Ovary (tissue), 9 donors: ENCODE results near the gene DNMT3A. TPM values are rescaled to one million over a fixed set of nuclear protein-coding genes. Genes with fewer than 3 reads are reported as not detected.

Source experiments
- DNase-seq, 5 donors: peaks; one replicate each; pipeline ENCODE4 v3.0.0-alpha.2; 2019 to 2020
- H3K27ac ChIP-seq, 2 donors: fragments of 200-600 bp; one replicate each; pipeline versions ENCODE4 v1.5.1 to v1.8.0; 2019 to 2022
- H3K27me3 ChIP-seq: fragments of 200-600 bp; one replicate; pipeline ENCODE4 v1.8.0; 2022
- H3K36me3 ChIP-seq: fragments of 200-600 bp; sonication (generic); one replicate; pipeline ENCODE4 v1.5.1; 2019
- H3K4me1 ChIP-seq: one replicate; pipeline ENCODE4 v1.8.1; 2013; ENCODE audit warnings: mild to moderate bottlenecking, moderate library complexity; ENCODE audit not compliant: insufficient read depth
- H3K4me3 ChIP-seq: fragments of 200-600 bp; sonication (generic); one replicate; pipeline ENCODE4 v1.5.1; 2017
- H3K9me3 ChIP-seq, 2 donors: fragments of 200-600 bp in 1 of 2; sonication (generic) in 1 of 2; one replicate each; pipeline versions ENCODE4 v1.5.1 to v1.8.1; 2013 to 2019; ENCODE audit warnings: mild to moderate bottlenecking in 1 of 2, moderate library complexity in 1 of 2
- CTCF ChIP-seq, 3 donors: fragments of 450-650 bp in 2 of 3; fragments of 200-600 bp in 1 of 3; IDR thresholded peaks; one replicate each; pipeline versions ENCODE4 v1.5.1 to v1.8.0; 2016 to 2022; ENCODE audit warnings: antibody characterized with exemption in 3 of 3, mild to moderate bottlenecking in 1 of 3
- EP300 ChIP-seq: sonication (generic); formaldehyde crosslinking; IDR thresholded peaks from one replicate; pipeline ENCODE4 v1.6.1; 2017; ENCODE audit warnings: antibody characterized with exemption
- POLR2A ChIP-seq: fragments of 450-650 bp; IDR thresholded peaks from one replicate; pipeline ENCODE4 v1.6.1; 2017; ENCODE audit warnings: antibody characterized with exemption, mild to moderate bottlenecking, moderate library complexity
- WGBS, 3 donors: extraction: QIAGEN DNeasy Blood & Tissue Kit in 1 of 3; methylation state at CpG; one replicate each; pipeline versions ENCODE4 v1.1.5 to v1.1.7; 2013 to 2017; 5-methylcytosine and 5-hydroxymethylcytosine counted together
- intact Hi-C, 4 donors: fragments of 100-400 bp; cut with DNase I; formaldehyde crosslinking; loops; one replicate each; pipeline versions ENCODE4 v1.11.0 to v1.15.1; 2022 to 2023
- polyA plus RNA-seq, 2 donors: library from polyadenylated mRNA; stranded (reverse); fragments of 200-250 nt in 1 of 2; fragments of 350-450 nt in 1 of 2; fragmentation: Illumina TruSeq in 1 of 2; extraction: RNeasy Lipid Tissue Mini Kit (QIAGEN cat#74804) in 1 of 2; gene quantifications; one replicate each; pipeline ENCODE4 v1.2.3, GENCODE V29; 2013 to 2014
- total RNA-seq, 7 donors: library from RNA; depleted of rRNA in 2 of 7; stranded (reverse); fragments of >200 nt in 2 of 7; fragmentation: NEBNext Ultra II Directional in 3 of 7; extraction: Animal tissue kit (Norgen Biotek cat#: 25700) in 3 of 7; gene quantifications; one replicate each; pipeline versions ENCODE4 v1.1.0 to v1.2.4, GENCODE V29; 2016 to 2023
- donor health status: DM: no; HTN: no; CAD: no; lungs with moderate emphysema.
- donor health status: DM: no; HTN: no; CAD: no.
- donor health status: Bipolar disorder and iron deficiency.
- donor health status: DM: yes; HTN: yes; CAD: no.
- donor health status: DM: no; HTN: no; CAD: no.
- donor health status: DM: yes; HTN: yes; CAD: no.

DNMT3A gene
- total and polyA plus RNA-seq, 9 donors = 11.3 to 72.7 (median 46.7) TPM

- Histone ChIP-seq H3K36me3 (no peaks in the 10 kb centered on the region), H3K9me3 (no peaks in the 10 kb centered on the region), H3K27me3 (no peaks in the 10 kb centered on the region), H3K27ac (no peak overlapping the region), H3K4me3 (no peak overlapping the region), H3K4me1 (peaks cover 26% of the 10 kb centered on the region)
- DNase-seq = no peak
- intact Hi-C loops = no loop called here
- 82 to 85% (median 84%) methylated on average over 7 of the region's 7 CpGs for WGBS, 3 donors
- TF ChIP-seq EP300 = no peak
- TF ChIP-seq CTCF (IDR thresholded peaks at IDR 0.05) = no peak
- TF ChIP-seq POLR2A = no peak
Observed at GRCh38 chr2:25295621-25296020, 46.1 kb downstream of the DNMT3A start.

- no peaks in the 10 kb centered on the region for H3K36me3 ChIP-seq
- intact Hi-C loops = no loop called here
- H3K27ac ChIP-seq = peak overlapping the region; percentile 45 to 73
- TF ChIP-seq POLR2A = no peak
- no peak for TF ChIP-seq CTCF (IDR thresholded peaks at IDR 0.05)
- TF ChIP-seq EP300 = no peak
- WGBS, 3 donors = 15 to 22% (median 20%) methylated on average over 16 of the region's 16 CpGs
- H3K4me1 ChIP-seq = peaks cover 24% of the 10 kb centered on the region
- peak; percentile 58 to 75 (median 67) for DNase-seq
- no peak overlapping the region for H3K4me3 ChIP-seq
- no peaks in the 10 kb centered on the region for H3K27me3 ChIP-seq
- H3K9me3 ChIP-seq = no peaks in the 10 kb centered on the region
Observed at GRCh38 chr2:25294573-25295462, 46.9 kb downstream of the DNMT3A start.

DNA sequence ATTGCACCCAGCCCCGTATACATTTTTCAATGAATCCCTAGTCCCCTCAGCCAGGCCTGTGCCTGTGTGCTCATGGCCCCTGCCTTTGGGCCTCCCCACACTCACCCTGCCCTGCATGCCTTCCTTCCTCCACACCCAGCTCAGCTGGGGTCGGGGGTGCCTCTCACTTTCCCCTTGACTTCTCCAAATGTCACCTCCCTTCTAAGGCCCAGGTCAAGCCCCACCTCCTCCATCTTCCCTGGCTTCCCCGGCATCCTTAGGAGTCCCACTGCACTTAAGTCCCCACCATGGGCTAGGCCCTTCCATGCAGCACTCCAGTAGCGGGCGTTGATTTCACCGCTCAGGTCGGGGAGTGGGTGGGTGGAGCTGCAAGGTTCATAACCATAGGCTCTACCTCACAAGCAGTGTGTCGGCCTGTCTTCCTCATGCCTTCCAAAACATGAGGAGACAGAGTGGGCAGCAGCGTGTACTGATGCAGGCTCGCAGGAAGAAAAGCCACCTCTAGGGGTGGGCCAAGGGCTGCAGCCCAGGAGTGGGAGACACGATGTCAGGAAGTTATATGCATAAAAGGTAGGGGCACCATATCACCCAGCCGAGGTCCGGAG is 47.7 kb downstream of the DNMT3A start:
- Histone ChIP-seq H3K4me1 (peaks cover 20% of the 10 kb centered on the region), H3K4me3 (no peak overlapping the region), H3K9me3 (no peaks in the 10 kb centered on the region), H3K36me3 (no peaks in the 10 kb centered on the region), H3K27ac (peak overlapping the region in 1 of 2 donors; percentile 73), H3K27me3 (no peaks in the 10 kb centered on the region)
- no peak for DNase-seq
- intact Hi-C loops = no loop called here
- 53 to 57% (median 56%) methylated on average over 13 of the region's 13 CpGs for WGBS, 3 donors
- TF ChIP-seq EP300 (no peak), CTCF (IDR thresholded peaks at IDR 0.05) (no peak), POLR2A (no peak)

DNA sequence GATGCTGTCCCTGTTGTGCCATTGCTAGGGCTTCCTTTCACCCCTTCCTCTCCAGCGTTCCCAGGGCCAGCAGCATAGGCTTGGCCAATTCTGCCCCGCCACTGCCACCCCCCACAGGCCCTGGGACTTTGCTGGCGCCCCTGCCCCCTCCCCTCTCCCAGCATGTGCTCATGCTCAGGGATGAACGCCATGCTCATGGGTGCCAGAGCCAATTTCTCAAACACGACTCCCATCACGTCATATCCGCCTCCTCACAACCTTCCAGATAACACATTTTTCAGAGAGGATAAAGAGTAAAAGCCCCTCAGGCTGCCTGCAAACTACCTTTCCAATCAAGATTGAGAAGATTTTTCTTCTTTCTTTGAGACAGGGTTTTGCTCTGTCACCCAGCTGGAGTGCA is 48.6 kb downstream of the DNMT3A start:
- Histone ChIP-seq H3K4me3 (no peak overlapping the region), H3K4me1 (peaks cover 19% of the 10 kb centered on the region), H3K27ac (no peak overlapping the region), H3K27me3 (no peaks in the 10 kb centered on the region), H3K9me3 (no peaks in the 10 kb centered on the region), H3K36me3 (no peaks in the 10 kb centered on the region)
- intact Hi-C loops = no loop called here
- DNase-seq = no peak
- 65 to 76% (median 71%) methylated on average over 7 of the region's 7 CpGs for WGBS, 3 donors
- TF ChIP-seq CTCF (IDR thresholded peaks at IDR 0.05) (no peak), POLR2A (no peak), EP300 (no peak)
